ENCODE measurements around the gene SLIT1.

SLIT1 gene

GRCh38 chr10:97204826-97205679, 19.3 kb upstream of the SLIT1 start:
- TF ChIP-seq REST (IDR thresholded peaks at IDR 0.05; ENCODE audit: insufficient read depth in 1 of 2, low read depth in 2 of 2, low read length in 2 of 2) (no peak), POLR2AphosphoS5 (IDR thresholded peaks at IDR 0.05; ENCODE audit: low read depth, low read length) (no peak), SIN3A (IDR thresholded peaks at IDR 0.05; ENCODE audit: borderline replicate concordance, insufficient read depth, low read length) (no peak)

- TF ChIP-seq POLR2AphosphoS5 (IDR thresholded peaks at IDR 0.05; ENCODE audit: low read depth, low read length) (no peak), TAF1 (IDR thresholded peaks at IDR 0.05; ENCODE audit: borderline replicate concordance, insufficient read depth, low read length) (no peak), FOXP2 (optimal IDR thresholded peaks at IDR 0.05; ENCODE audit: borderline replicate concordance, extremely low read depth, extremely low read length, insufficient read depth) (no peak), SIN3A (IDR thresholded peaks at IDR 0.05; ENCODE audit: borderline replicate concordance, insufficient read depth, low read length) (no peak), REST (IDR thresholded peaks at IDR 0.05; ENCODE audit: insufficient read depth in 1 of 2, low read depth in 2 of 2, low read length in 2 of 2) (no peak)
These were observed 17.5 kb upstream of the SLIT1 start for GRCh38 chr10:97203220-97203619.

- TF ChIP-seq REST (IDR thresholded peaks at IDR 0.05; ENCODE audit: insufficient read depth in 1 of 2, low read depth in 2 of 2, low read length in 2 of 2) (no peak), SIN3A (IDR thresholded peaks at IDR 0.05; ENCODE audit: borderline replicate concordance, insufficient read depth, low read length) (no peak), FOXP2 (optimal IDR thresholded peaks at IDR 0.05; ENCODE audit: borderline replicate concordance, extremely low read depth, extremely low read length, insufficient read depth) (no peak), POLR2AphosphoS5 (IDR thresholded peaks at IDR 0.05; ENCODE audit: low read depth, low read length) (no peak), TAF1 (IDR thresholded peaks at IDR 0.05; ENCODE audit: borderline replicate concordance, insufficient read depth, low read length) (no peak)
These were observed 14.9 kb upstream of the SLIT1 start for GRCh38 chr10:97200616-97201015.

GRCh38 chr10:97199152-97199551, 13.4 kb upstream of the SLIT1 start:
- TF ChIP-seq FOXP2 (optimal IDR thresholded peaks at IDR 0.05; ENCODE audit: borderline replicate concordance, extremely low read depth, extremely low read length, insufficient read depth), result no peak

GRCh38 chr10:97197030-97197500, 11.3 kb upstream of the SLIT1 start:
- TF ChIP-seq TAF1 (IDR thresholded peaks at IDR 0.05; ENCODE audit: borderline replicate concordance, insufficient read depth, low read length), result no peak
- no peak for TF ChIP-seq REST (IDR thresholded peaks at IDR 0.05; ENCODE audit: insufficient read depth in 1 of 2, low read depth in 2 of 2, low read length in 2 of 2)
- no peak for TF ChIP-seq SIN3A (IDR thresholded peaks at IDR 0.05; ENCODE audit: borderline replicate concordance, insufficient read depth, low read length)
- no peak for TF ChIP-seq FOXP2 (optimal IDR thresholded peaks at IDR 0.05; ENCODE audit: borderline replicate concordance, extremely low read depth, extremely low read length, insufficient read depth)
- no peak for TF ChIP-seq POLR2AphosphoS5 (IDR thresholded peaks at IDR 0.05; ENCODE audit: low read depth, low read length)
